HL-60 (cell line): ENCODE results near the gene HLA-DOB.

Experiments used
- POLR2AphosphoS5 ChIP-seq: IDR thresholded peaks from 2 replicates; pipeline ENCODE4 v1.6.1; 2012; ENCODE audit warnings: low read depth
- TF ChIP-seq, protein P1 (sequence below): IDR thresholded peaks from one replicate; pipeline ENCODE4 v1.5.1; 2011; ENCODE audit warnings: low read length, control low read depth, inconsistent platforms; ENCODE audit not compliant: insufficient read depth
- TF ChIP-seq, protein P2 (sequence below): IDR thresholded peaks from 2 replicates; pipeline ENCODE4 v1.6.1; 2012; ENCODE audit warnings: low read depth; ENCODE audit not compliant: insufficient replicate concordance

DNA sequence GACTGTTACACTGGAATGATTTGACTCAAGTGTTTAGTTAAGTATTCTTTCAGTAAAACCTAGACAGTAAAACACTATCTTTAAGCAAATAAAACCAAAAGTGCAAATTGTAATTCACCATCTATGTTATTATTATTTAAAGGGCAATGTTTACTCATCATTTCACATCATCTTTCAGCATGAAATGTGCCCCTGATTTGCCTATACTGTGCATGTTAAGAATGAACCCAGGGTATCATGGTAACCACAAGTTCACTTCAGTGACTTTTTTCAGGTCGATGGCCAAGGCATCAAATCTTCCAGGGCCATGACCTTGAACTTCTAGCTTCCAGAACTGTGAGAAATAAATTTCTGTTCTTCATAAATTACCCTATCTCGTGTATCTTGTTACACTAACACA, 2.1 kb upstream of the HLA-DOB start:
- TF ChIP-seq, protein P1, sequence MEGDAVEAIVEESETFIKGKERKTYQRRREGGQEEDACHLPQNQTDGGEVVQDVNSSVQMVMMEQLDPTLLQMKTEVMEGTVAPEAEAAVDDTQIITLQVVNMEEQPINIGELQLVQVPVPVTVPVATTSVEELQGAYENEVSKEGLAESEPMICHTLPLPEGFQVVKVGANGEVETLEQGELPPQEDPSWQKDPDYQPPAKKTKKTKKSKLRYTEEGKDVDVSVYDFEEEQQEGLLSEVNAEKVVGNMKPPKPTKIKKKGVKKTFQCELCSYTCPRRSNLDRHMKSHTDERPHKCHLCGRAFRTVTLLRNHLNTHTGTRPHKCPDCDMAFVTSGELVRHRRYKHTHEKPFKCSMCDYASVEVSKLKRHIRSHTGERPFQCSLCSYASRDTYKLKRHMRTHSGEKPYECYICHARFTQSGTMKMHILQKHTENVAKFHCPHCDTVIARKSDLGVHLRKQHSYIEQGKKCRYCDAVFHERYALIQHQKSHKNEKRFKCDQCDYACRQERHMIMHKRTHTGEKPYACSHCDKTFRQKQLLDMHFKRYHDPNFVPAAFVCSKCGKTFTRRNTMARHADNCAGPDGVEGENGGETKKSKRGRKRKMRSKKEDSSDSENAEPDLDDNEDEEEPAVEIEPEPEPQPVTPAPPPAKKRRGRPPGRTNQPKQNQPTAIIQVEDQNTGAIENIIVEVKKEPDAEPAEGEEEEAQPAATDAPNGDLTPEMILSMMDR, result no peak
- TF ChIP-seq, protein P2, sequence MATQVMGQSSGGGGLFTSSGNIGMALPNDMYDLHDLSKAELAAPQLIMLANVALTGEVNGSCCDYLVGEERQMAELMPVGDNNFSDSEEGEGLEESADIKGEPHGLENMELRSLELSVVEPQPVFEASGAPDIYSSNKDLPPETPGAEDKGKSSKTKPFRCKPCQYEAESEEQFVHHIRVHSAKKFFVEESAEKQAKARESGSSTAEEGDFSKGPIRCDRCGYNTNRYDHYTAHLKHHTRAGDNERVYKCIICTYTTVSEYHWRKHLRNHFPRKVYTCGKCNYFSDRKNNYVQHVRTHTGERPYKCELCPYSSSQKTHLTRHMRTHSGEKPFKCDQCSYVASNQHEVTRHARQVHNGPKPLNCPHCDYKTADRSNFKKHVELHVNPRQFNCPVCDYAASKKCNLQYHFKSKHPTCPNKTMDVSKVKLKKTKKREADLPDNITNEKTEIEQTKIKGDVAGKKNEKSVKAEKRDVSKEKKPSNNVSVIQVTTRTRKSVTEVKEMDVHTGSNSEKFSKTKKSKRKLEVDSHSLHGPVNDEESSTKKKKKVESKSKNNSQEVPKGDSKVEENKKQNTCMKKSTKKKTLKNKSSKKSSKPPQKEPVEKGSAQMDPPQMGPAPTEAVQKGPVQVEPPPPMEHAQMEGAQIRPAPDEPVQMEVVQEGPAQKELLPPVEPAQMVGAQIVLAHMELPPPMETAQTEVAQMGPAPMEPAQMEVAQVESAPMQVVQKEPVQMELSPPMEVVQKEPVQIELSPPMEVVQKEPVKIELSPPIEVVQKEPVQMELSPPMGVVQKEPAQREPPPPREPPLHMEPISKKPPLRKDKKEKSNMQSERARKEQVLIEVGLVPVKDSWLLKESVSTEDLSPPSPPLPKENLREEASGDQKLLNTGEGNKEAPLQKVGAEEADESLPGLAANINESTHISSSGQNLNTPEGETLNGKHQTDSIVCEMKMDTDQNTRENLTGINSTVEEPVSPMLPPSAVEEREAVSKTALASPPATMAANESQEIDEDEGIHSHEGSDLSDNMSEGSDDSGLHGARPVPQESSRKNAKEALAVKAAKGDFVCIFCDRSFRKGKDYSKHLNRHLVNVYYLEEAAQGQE, result no peak
- no peak for TF ChIP-seq POLR2AphosphoS5
